ENCODE data around the gene SNN.

The SNN gene

DNA sequence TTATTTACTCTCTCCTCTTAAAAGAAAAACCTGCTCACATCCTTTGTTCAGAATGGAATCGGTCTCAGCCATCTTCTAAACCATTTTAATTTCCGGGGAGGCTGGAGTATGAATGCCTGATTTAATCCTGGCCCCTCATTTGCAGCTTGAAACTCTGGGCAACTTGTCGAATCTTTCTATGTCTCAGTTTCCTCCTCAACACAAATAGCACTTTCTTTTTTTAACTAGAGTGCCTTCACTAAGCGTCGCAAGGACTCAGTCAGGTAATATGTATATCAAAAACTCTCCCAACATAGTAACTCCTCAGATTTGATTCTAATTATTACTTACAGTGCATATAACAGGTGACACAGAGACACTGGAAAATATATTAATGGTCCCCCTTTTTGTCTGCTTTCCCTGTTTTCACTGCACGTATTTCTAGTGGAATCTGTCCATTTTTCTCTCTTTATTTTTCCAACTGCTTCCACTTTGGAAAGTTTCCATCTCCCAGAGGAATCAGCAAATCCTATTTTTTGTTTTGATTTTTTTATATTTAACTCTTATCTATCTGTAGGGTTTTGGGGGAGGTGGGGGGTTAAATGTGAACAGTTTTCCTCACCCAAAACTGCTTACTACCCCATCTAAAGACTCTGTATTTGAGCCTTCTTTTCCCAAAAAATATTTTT is 18.6 kb downstream of the SNN start:
- H3K36me3 ChIP-seq (ENCODE audit: insufficient read depth, low read length) = peaks cover 42% of the 10 kb centered on the region; the same call in 1 of the 2 replicates
- no peaks in the 10 kb centered on the region for H3K27me3 ChIP-seq (ENCODE audit: insufficient read depth, low read length, poor library complexity, severe bottlenecking)
- no peak overlapping the region for H2AFZ ChIP-seq (ENCODE audit: low read length)
- H3K4me3 ChIP-seq (ENCODE audit: low read length, poor library complexity, severe bottlenecking) = no peak overlapping the region
- no peak overlapping the region for H3K4me2 ChIP-seq (ENCODE audit: low read depth, low read length, poor library complexity, severe bottlenecking)
- TF ChIP-seq, protein P1, sequence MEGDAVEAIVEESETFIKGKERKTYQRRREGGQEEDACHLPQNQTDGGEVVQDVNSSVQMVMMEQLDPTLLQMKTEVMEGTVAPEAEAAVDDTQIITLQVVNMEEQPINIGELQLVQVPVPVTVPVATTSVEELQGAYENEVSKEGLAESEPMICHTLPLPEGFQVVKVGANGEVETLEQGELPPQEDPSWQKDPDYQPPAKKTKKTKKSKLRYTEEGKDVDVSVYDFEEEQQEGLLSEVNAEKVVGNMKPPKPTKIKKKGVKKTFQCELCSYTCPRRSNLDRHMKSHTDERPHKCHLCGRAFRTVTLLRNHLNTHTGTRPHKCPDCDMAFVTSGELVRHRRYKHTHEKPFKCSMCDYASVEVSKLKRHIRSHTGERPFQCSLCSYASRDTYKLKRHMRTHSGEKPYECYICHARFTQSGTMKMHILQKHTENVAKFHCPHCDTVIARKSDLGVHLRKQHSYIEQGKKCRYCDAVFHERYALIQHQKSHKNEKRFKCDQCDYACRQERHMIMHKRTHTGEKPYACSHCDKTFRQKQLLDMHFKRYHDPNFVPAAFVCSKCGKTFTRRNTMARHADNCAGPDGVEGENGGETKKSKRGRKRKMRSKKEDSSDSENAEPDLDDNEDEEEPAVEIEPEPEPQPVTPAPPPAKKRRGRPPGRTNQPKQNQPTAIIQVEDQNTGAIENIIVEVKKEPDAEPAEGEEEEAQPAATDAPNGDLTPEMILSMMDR (conservative IDR thresholded peaks at IDR 0.05; ENCODE audit: low read length) = no peak
- H3F3A ChIP-seq (ENCODE audit: low read depth) = no peaks in the 10 kb centered on the region
- no peaks in the 10 kb centered on the region for H3K79me2 ChIP-seq (ENCODE audit: insufficient read depth, low read length)
- no peaks in the 10 kb centered on the region for H3K9me2 ChIP-seq (replicated peaks; ENCODE audit: low read depth, low read length)
- H3K9ac ChIP-seq (ENCODE audit: low read depth, low read length, poor library complexity, severe bottlenecking) = no peak overlapping the region
- H4K20me1 ChIP-seq (ENCODE audit: insufficient read depth, low read length, poor library complexity, severe bottlenecking) = no peaks in the 10 kb centered on the region
- no peaks in the 10 kb centered on the region for H3K9me3 ChIP-seq (ENCODE audit: insufficient read depth, low read depth, low read length)
- peaks cover under 1% of the 10 kb centered on the region for H3K4me1 ChIP-seq (ENCODE audit: insufficient read depth, low read length, poor library complexity, severe bottlenecking)

GRCh38 chr16:11687601-11688519 is 19.6 kb downstream of the SNN start:
- H3K4me3 ChIP-seq (ENCODE audit: low read length, poor library complexity, severe bottlenecking) = no peak overlapping the region
- H3K79me2 ChIP-seq (ENCODE audit: insufficient read depth, low read length) = no peaks in the 10 kb centered on the region
- peaks cover 47% of the 10 kb centered on the region; the same call in 1 of the 2 replicates for H3K36me3 ChIP-seq (ENCODE audit: insufficient read depth, low read length)
- no peak overlapping the region for H3K4me2 ChIP-seq (ENCODE audit: low read depth, low read length, poor library complexity, severe bottlenecking)
- H3K9ac ChIP-seq (ENCODE audit: low read depth, low read length, poor library complexity, severe bottlenecking) = no peak overlapping the region
- H3K27me3 ChIP-seq (ENCODE audit: insufficient read depth, low read length, poor library complexity, severe bottlenecking) = no peaks in the 10 kb centered on the region
- TF ChIP-seq EZH2phosphoT487 (IDR thresholded peaks at IDR 0.05; ENCODE audit: borderline replicate concordance) = no peak
- TF ChIP-seq, protein P1 (conservative IDR thresholded peaks at IDR 0.05; ENCODE audit: low read length) = no peak
- no peaks in the 10 kb centered on the region for H3F3A ChIP-seq (ENCODE audit: low read depth)
- H3K4me1 ChIP-seq (ENCODE audit: insufficient read depth, low read length, poor library complexity, severe bottlenecking) = no peaks in the 10 kb centered on the region
- no peaks in the 10 kb centered on the region for H3K9me3 ChIP-seq (ENCODE audit: insufficient read depth, low read depth, low read length)
- H4K20me1 ChIP-seq (ENCODE audit: insufficient read depth, low read length, poor library complexity, severe bottlenecking) = no peaks in the 10 kb centered on the region
- H2AFZ ChIP-seq (ENCODE audit: low read length) = no peak overlapping the region
- no peaks in the 10 kb centered on the region for H3K9me2 ChIP-seq (replicated peaks; ENCODE audit: low read depth, low read length)

GRCh38 chr16:11688520-11688886 is 20.2 kb downstream of the SNN start:
- Histone ChIP-seq H2AFZ (ENCODE audit: low read length) (no peak overlapping the region), H3K4me3 (ENCODE audit: low read length, poor library complexity, severe bottlenecking) (no peak overlapping the region), H3K4me1 (ENCODE audit: insufficient read depth, low read length, poor library complexity, severe bottlenecking) (no peaks in the 10 kb centered on the region), H3K79me2 (ENCODE audit: insufficient read depth, low read length) (no peaks in the 10 kb centered on the region), H3K27me3 (ENCODE audit: insufficient read depth, low read length, poor library complexity, severe bottlenecking) (no peaks in the 10 kb centered on the region), H3K36me3 (ENCODE audit: insufficient read depth, low read length) (peaks cover 45% of the 10 kb centered on the region; the same call in 1 of the 2 replicates), H3K9me2 (replicated peaks; ENCODE audit: low read depth, low read length) (no peaks in the 10 kb centered on the region), H3K9me3 (ENCODE audit: insufficient read depth, low read depth, low read length) (no peaks in the 10 kb centered on the region), H3K4me2 (ENCODE audit: low read depth, low read length, poor library complexity, severe bottlenecking) (no peak overlapping the region), H3K9ac (ENCODE audit: low read depth, low read length, poor library complexity, severe bottlenecking) (no peak overlapping the region), H4K20me1 (ENCODE audit: insufficient read depth, low read length, poor library complexity, severe bottlenecking) (no peaks in the 10 kb centered on the region), H3F3A (ENCODE audit: low read depth) (no peaks in the 10 kb centered on the region)
- no peak for TF ChIP-seq EZH2phosphoT487 (IDR thresholded peaks at IDR 0.05; ENCODE audit: borderline replicate concordance)
- TF ChIP-seq, protein P1 (conservative IDR thresholded peaks at IDR 0.05; ENCODE audit: low read length) = no peak
